ENCODE results near the gene TNRC18. TPM values are rescaled to one million over a fixed set of nuclear protein-coding genes. Genes with fewer than 3 reads are reported as not detected.
"Not testable (repeated sequence)": the region's sequence is repeated elsewhere in the genome, so short reads cannot be mapped to it uniquely, and the experiment has no call there.

The TNRC18 gene
- total and polyA plus RNA-seq, 2 donors (not counting 1 experiment from before 2014, with no cell fraction given) = 17.8 to 75.0 TPM

- TF ChIP-seq CTCF (IDR thresholded peaks at IDR 0.05) (no peak), EZH2 (IDR thresholded peaks at IDR 0.05; ENCODE audit: borderline replicate concordance, insufficient read depth, low read depth, low read length, poor library complexity, severe bottlenecking) (no peak)
- no peaks in the 10 kb centered on the region for H3K79me2 ChIP-seq (ENCODE audit: control insufficient read depth, insufficient read depth, low read length)
- intact Hi-C loops (cut with micrococcal nuclease) = no loop called here
- no peak for DNase-seq
- H3K4me1 ChIP-seq (ENCODE audit: control insufficient read depth in 2 of 2, insufficient read depth in 2 of 2, low read length in 2 of 2) = no peaks in the 10 kb centered on the region
- H3K4me1 Mint-ChIP-seq = no peaks in the 10 kb centered on the region
- POLR2A ChIA-PET = no interaction called here
- 97% methylated on average over 18 of the region's 25 CpGs for WGBS (ENCODE audit: insufficient coverage)
- H3K27me3 Mint-ChIP-seq = no peaks in the 10 kb centered on the region
- no peak overlapping the region for H3K4me3 Mint-ChIP-seq
- CTCF ChIA-PET = no interaction called here
- no peak overlapping the region for H2AFZ ChIP-seq (ENCODE audit: insufficient read depth, low read depth, low read length, poor library complexity, severe bottlenecking)
- ATAC-seq (ENCODE audit: low read depth) = no peak
- H3K9me3 Mint-ChIP-seq (ENCODE audit: insufficient read depth) = no peaks in the 10 kb centered on the region
- H3K36me3 ChIP-seq (replicated peaks in 1 of 2; ENCODE audit: control extremely low read depth in 1 of 2, control insufficient read depth in 1 of 2, extremely low read depth in 1 of 2, insufficient read depth in 2 of 2, low read length in 1 of 2) = peaks cover 3 to 11% of the 10 kb centered on the region in 2 experiments
- no peaks in the 10 kb centered on the region for H4K20me1 ChIP-seq (ENCODE audit: control insufficient read depth, insufficient read depth, low read length, poor library complexity, severe bottlenecking)
- no peak overlapping the region for H3K4me3 ChIP-seq (ENCODE audit: control extremely low read depth in 1 of 5, extremely low read depth in 1 of 5, insufficient read depth in 1 of 5, low read depth in 2 of 5, low read length in 4 of 5)
- no peak overlapping the region for H3K27ac ChIP-seq (ENCODE audit: low read length in 2 of 2)
- H3K27ac Mint-ChIP-seq = no peak overlapping the region
- H3K27me3 ChIP-seq (replicated peaks in 1 of 4; ENCODE audit: control extremely low read depth in 1 of 4, control insufficient read depth in 3 of 4, insufficient read depth in 4 of 4, low read length in 3 of 4) = no peaks in the 10 kb centered on the region
- peaks cover 0 to 4% (median 0%) of the 10 kb centered on the region in 3 donors for H3K9me3 ChIP-seq (ENCODE audit: control extremely low read depth in 1 of 3, control insufficient read depth in 2 of 3, insufficient read depth in 1 of 3, low read length in 2 of 3)
- no peak overlapping the region for H3K4me2 ChIP-seq (replicated peaks; ENCODE audit: low read depth, low read length, poor library complexity, severe bottlenecking)
- H3K9ac ChIP-seq (ENCODE audit: low read length) = no peak overlapping the region
Measured at GRCh38 chr7:5309146-5309545, 114.5 kb downstream of the TNRC18 start.

GRCh38 chr7:5307221-5308142 is 116.2 kb downstream of the TNRC18 start:
- H3K4me3 Mint-ChIP-seq; H3K4me2 ChIP-seq (replicated peaks; ENCODE audit: low read depth, low read length, poor library complexity, severe bottlenecking); H3K9me3 ChIP-seq (ENCODE audit: control extremely low read depth in 1 of 3, control insufficient read depth in 2 of 3, insufficient read depth in 1 of 3, low read length in 2 of 3); intact Hi-C loops (cut with micrococcal nuclease); H3K4me1 Mint-ChIP-seq; H3K79me2 ChIP-seq (ENCODE audit: control insufficient read depth, insufficient read depth, low read length); POLR2A ChIA-PET; H3K27me3 Mint-ChIP-seq; H3K4me1 ChIP-seq (ENCODE audit: control insufficient read depth in 2 of 2, insufficient read depth in 2 of 2, low read length in 2 of 2); H3K9ac ChIP-seq (ENCODE audit: low read length); ATAC-seq (ENCODE audit: low read depth); H3K27ac Mint-ChIP-seq; DNase-seq; CTCF ChIA-PET; H4K20me1 ChIP-seq (ENCODE audit: control insufficient read depth, insufficient read depth, low read length, poor library complexity, severe bottlenecking); H3K4me3 ChIP-seq (ENCODE audit: control extremely low read depth in 1 of 5, extremely low read depth in 1 of 5, insufficient read depth in 1 of 5, low read depth in 2 of 5, low read length in 4 of 5); H2AFZ ChIP-seq (ENCODE audit: insufficient read depth, low read depth, low read length, poor library complexity, severe bottlenecking); H3K27ac ChIP-seq (ENCODE audit: low read length in 2 of 2); H3K9me3 Mint-ChIP-seq (ENCODE audit: insufficient read depth); H3K27me3 ChIP-seq (replicated peaks in 1 of 4; ENCODE audit: control extremely low read depth in 1 of 4, control insufficient read depth in 3 of 4, insufficient read depth in 4 of 4, low read length in 3 of 4): not testable (repeated sequence)
- peaks cover 3 to 11% of the 10 kb centered on the region in 2 experiments for H3K36me3 ChIP-seq (replicated peaks in 1 of 2; ENCODE audit: control extremely low read depth in 1 of 2, control insufficient read depth in 1 of 2, extremely low read depth in 1 of 2, insufficient read depth in 2 of 2, low read length in 1 of 2)
- 97% methylated on average over 36 of the region's 39 CpGs for WGBS (ENCODE audit: insufficient coverage)

- CTCF ChIA-PET = interaction anchor here (0.7 kb wide), 1 partner anchor 26 kb away, joined by 3 read pairs; no protein-coding TSS in a partner anchor
- H3K9me3 Mint-ChIP-seq (ENCODE audit: insufficient read depth); H3K27me3 Mint-ChIP-seq; H3K4me1 Mint-ChIP-seq; H3K27ac ChIP-seq (ENCODE audit: low read length in 2 of 2); H3K36me3 ChIP-seq (replicated peaks in 1 of 2; ENCODE audit: control extremely low read depth in 1 of 2, control insufficient read depth in 1 of 2, extremely low read depth in 1 of 2, insufficient read depth in 2 of 2, low read length in 1 of 2); H4K20me1 ChIP-seq (ENCODE audit: control insufficient read depth, insufficient read depth, low read length, poor library complexity, severe bottlenecking); H3K9me3 ChIP-seq (ENCODE audit: control extremely low read depth in 1 of 3, control insufficient read depth in 2 of 3, insufficient read depth in 1 of 3, low read length in 2 of 3); intact Hi-C loops (cut with micrococcal nuclease); H3K9ac ChIP-seq (ENCODE audit: low read length); H3K79me2 ChIP-seq (ENCODE audit: control insufficient read depth, insufficient read depth, low read length); POLR2A ChIA-PET; H3K4me1 ChIP-seq (ENCODE audit: control insufficient read depth in 2 of 2, insufficient read depth in 2 of 2, low read length in 2 of 2); H3K4me3 ChIP-seq (ENCODE audit: control extremely low read depth in 1 of 5, extremely low read depth in 1 of 5, insufficient read depth in 1 of 5, low read depth in 2 of 5, low read length in 4 of 5); DNase-seq; H3K4me2 ChIP-seq (replicated peaks; ENCODE audit: low read depth, low read length, poor library complexity, severe bottlenecking); ATAC-seq (ENCODE audit: low read depth); H3K27ac Mint-ChIP-seq; H3K4me3 Mint-ChIP-seq; H2AFZ ChIP-seq (ENCODE audit: insufficient read depth, low read depth, low read length, poor library complexity, severe bottlenecking); H3K27me3 ChIP-seq (replicated peaks in 1 of 4; ENCODE audit: control extremely low read depth in 1 of 4, control insufficient read depth in 3 of 4, insufficient read depth in 4 of 4, low read length in 3 of 4): not testable (repeated sequence)
- WGBS (ENCODE audit: insufficient coverage) = 93% methylated on average over 8 of the region's 9 CpGs
Measured at GRCh38 chr7:5305050-5305449, 118.6 kb downstream of the TNRC18 start.

All from B cell (primary cell).